HCT116 (cell line): ENCODE data around the gene LMNA. TPM values are rescaled to one million over a fixed set of nuclear protein-coding genes. Genes with fewer than 3 reads are reported as not detected.

ENCODE experiments used
- ATAC-seq: fragments of 200-7000 bp; cut with Tn5 transposase; 2 replicates; pipeline ENCODE4 v1.9.1; 2020; ENCODE audit warnings: mild to moderate bottlenecking, moderate library complexity
- BruUV-seq: library from RNA; stranded (reverse); fragments of 400-500 nt; replicated peaks from 2 replicates; lab custom pipeline; 2021; lab: Mats Ljungman, UMichigan
- CTCF ChIA-PET: fragments of 300-600 bp; sonication (Branson Sonifier 250); formaldehyde crosslinking; loops from one replicate; lab custom pipeline; 2021; ENCODE audit warnings: antibody characterized with exemption; lab: Charles Lee
- POLR2A ChIA-PET: fragments of 300-600, 350-600 bp; sonication (Branson Sonifier 250); formaldehyde crosslinking; loops from one replicate; lab custom pipeline; 2021; ENCODE audit warnings: antibody characterized with exemption; lab: Charles Lee
- RAD21 ChIA-PET, 2 experiments: fragments of 300-600 bp; sonication (Branson Sonifier 250); formaldehyde crosslinking; loops; one replicate each; lab custom pipeline; 2023; ENCODE audit warnings: low total read pairs in 2 of 2; ENCODE audit not compliant: uncharacterized antibody in 2 of 2, unreplicated experiment in 2 of 2, low non-redundant PET in 1 of 2; lab: Charles Lee
- DNase-seq: peaks from one replicate; pipeline ENCODE4 v3.0.0-alpha.2; 2010; ENCODE audit warnings: low read depth, low spot score
- H2AFZ ChIP-seq: fragments of 200-600 bp; shearing (Covaris generic), sonication (generic); 2 replicates; pipeline ENCODE4 v1.6.1; 2017; ENCODE audit warnings: low read depth, mixed run types, mixed read lengths, antibody characterized with exemption, low read length; ENCODE audit not compliant: poor library complexity, severe bottlenecking
- H3K27ac ChIP-seq: 2 replicates; pipeline ENCODE4 v1.5.1; 2012; ENCODE audit warnings: low read depth, low read length
- H3K27me3 ChIP-seq: fragments of 200-600 bp; sonication (generic); 2 replicates; pipeline ENCODE4 v1.6.1; 2016; ENCODE audit warnings: mixed run types, low read length, mixed read lengths; ENCODE audit not compliant: insufficient read depth
- H3K36me3 ChIP-seq, 2 experiments: fragments of 200-500 bp in 1 of 2; fragments of 200-600 bp in 1 of 2; sonication (Bioruptor generic) in 1 of 2; sonication (generic) in 1 of 2; 2 replicates each; pipeline versions ENCODE4 v1.5.1 to v1.6.1; 2014 to 2016; ENCODE audit warnings: low read length in 2 of 2, inconsistent platforms in 1 of 2, mixed read lengths in 1 of 2, mixed run types in 1 of 2; ENCODE audit not compliant: insufficient read depth in 2 of 2, control insufficient read depth in 1 of 2
- H3K4me1 ChIP-seq, 2 experiments: fragments of 200-600 bp in 1 of 2; sonication (generic) in 1 of 2; 2 replicates each; pipeline versions ENCODE4 v1.5.1 to v1.6.1; 2012 to 2017; ENCODE audit warnings: low read length in 2 of 2, inconsistent platforms in 1 of 2, mild to moderate bottlenecking in 1 of 2, mixed read lengths in 1 of 2, mixed run types in 1 of 2, moderate library complexity in 1 of 2; ENCODE audit not compliant: insufficient read depth in 2 of 2, control insufficient read depth in 1 of 2
- H3K4me2 ChIP-seq: fragments of 200-600 bp; sonication (generic); 2 replicates; pipeline ENCODE4 v1.6.1; 2017; ENCODE audit warnings: mixed run types, low read length, mixed read lengths
- H3K4me3 ChIP-seq, 2 experiments: fragments of 200-600 bp in 1 of 2; sonication (generic) in 1 of 2; replicated peaks in 1 of 2; 2 replicates each; pipeline ENCODE4 v1.5.1; 2011 to 2016; ENCODE audit warnings: low read length in 2 of 2, control low read depth in 1 of 2, low read depth in 1 of 2, mild to moderate bottlenecking in 1 of 2, mixed read lengths in 1 of 2, mixed run types in 1 of 2
- H3K79me2 ChIP-seq: fragments of 200-600 bp; sonication (generic); 2 replicates; pipeline ENCODE4 v1.6.1; 2017; ENCODE audit warnings: mild to moderate bottlenecking, mixed run types, low read length, moderate library complexity, mixed read lengths; ENCODE audit not compliant: insufficient read depth
- H3K9ac ChIP-seq: fragments of 200-600 bp; sonication (generic); 2 replicates; pipeline ENCODE4 v1.6.1; 2016; ENCODE audit warnings: low read length, mixed read lengths
- H3K9me2 ChIP-seq: fragments of 200-600 bp; sonication (generic), shearing (Covaris generic); 2 replicates; pipeline ENCODE4 v1.6.1; 2017; ENCODE audit warnings: mixed run types, mild to moderate bottlenecking, moderate library complexity; ENCODE audit not compliant: insufficient read depth
- H3K9me3 ChIP-seq, 2 experiments: fragments of 200-500 bp in 1 of 2; fragments of 200-600 bp in 1 of 2; sonication (Bioruptor generic) in 1 of 2; sonication (generic) in 1 of 2; 2 replicates each; pipeline ENCODE4 v1.6.1; 2014 to 2017; ENCODE audit warnings: low read length in 2 of 2, mixed read lengths in 2 of 2, inconsistent platforms in 1 of 2, low read depth in 1 of 2, mild to moderate bottlenecking in 1 of 2, mixed run types in 1 of 2, moderate library complexity in 1 of 2; ENCODE audit not compliant: control insufficient read depth in 1 of 2, insufficient read depth in 1 of 2
- H4K20me1 ChIP-seq: fragments of 200-600 bp; sonication (generic), shearing (Covaris generic); 2 replicates; pipeline ENCODE4 v1.6.1; 2017; ENCODE audit warnings: mixed run types, mild to moderate bottlenecking, moderate library complexity; ENCODE audit not compliant: insufficient read depth
- CTCF ChIP-seq, 3 experiments: fragments of 200-600 bp in 1 of 3; sonication (generic) in 1 of 3; IDR thresholded peaks in 2 of 3; conservative IDR thresholded peaks in 1 of 3; 2 replicates each; pipeline ENCODE4 v1.5.1; 2012 to 2017; ENCODE audit warnings: low read depth in 2 of 3, low read length in 2 of 3, antibody characterized with exemption in 1 of 3, borderline replicate concordance in 1 of 3, control low read depth in 1 of 3, mild to moderate bottlenecking in 1 of 3, mixed read lengths in 1 of 3, mixed run types in 1 of 3, moderate library complexity in 1 of 3; ENCODE audit not compliant: insufficient read depth in 1 of 3
- FOSL1 ChIP-seq: IDR thresholded peaks from 2 replicates; pipeline ENCODE4 v1.6.1; 2012; ENCODE audit warnings: low read depth
- MAX ChIP-seq: IDR thresholded peaks from 2 replicates; pipeline ENCODE4 v1.6.1; 2012
- REST ChIP-seq: IDR thresholded peaks from 2 replicates; pipeline ENCODE4 v1.6.1; 2012; ENCODE audit warnings: low read depth
- SP1 ChIP-seq: IDR thresholded peaks from 2 replicates; pipeline ENCODE4 v1.6.1; 2012; ENCODE audit warnings: low read depth
- SRF ChIP-seq: IDR thresholded peaks from 2 replicates; pipeline ENCODE4 v1.6.1; 2012; ENCODE audit warnings: low read depth
- ZFX ChIP-seq: fragments of 450-650 bp; IDR thresholded peaks from 2 replicates; pipeline ENCODE4 v1.6.1; 2017
- ZNF274 ChIP-seq: fragments of 200-500 bp; sonication (Bioruptor generic); IDR thresholded peaks from 2 replicates; pipeline ENCODE4 v1.6.1; 2014; ENCODE audit warnings: mild to moderate bottlenecking, low read depth, low read length, inconsistent platforms
- intact Hi-C: fragments of 100-400 bp; cut with micrococcal nuclease; formaldehyde crosslinking; loops from 2 replicates; pipeline ENCODE4 v1.10.0; 2022
- total RNA-seq: library from RNA; stranded (reverse); gene quantifications from one replicate; pipeline ENCODE4 v1.2.1, GENCODE V29; 2021; ENCODE audit not compliant: unreplicated experiment

Gene LMNA
- total RNA-seq, 1 experiment from 2014 or later = 528 TPM

GRCh38 chr1:156172696-156173470 lies 58.4 kb downstream of the LMNA start:
- CTCF ChIA-PET = no interaction called here
- Histone ChIP-seq H3K79me2 (no peaks in the 10 kb centered on the region), H3K4me1 (no peaks in the 10 kb centered on the region), H3K9me3 (no peaks in the 10 kb centered on the region), H3K27me3 (no peaks in the 10 kb centered on the region), H3K9me2 (no peaks in the 10 kb centered on the region), H4K20me1 (no peaks in the 10 kb centered on the region), H3K4me2 (no peak overlapping the region), H2AFZ (no peak overlapping the region), H3K27ac (no peak overlapping the region), H3K4me3 (no peak overlapping the region), H3K9ac (no peak overlapping the region), H3K36me3 (no peaks in the 10 kb centered on the region)
- POLR2A ChIA-PET = no interaction called here
- DNase-seq (no peak), ATAC-seq (peak; percentile 82)
- no peak for TF ChIP-seq MAX
- peak in 2 of 3 experiments; percentile 26 to 32; a peak in 3 of 6 replicates for TF ChIP-seq CTCF (IDR thresholded peaks at IDR 0.05 in 2 of 3, conservative IDR thresholded peaks at IDR 0.05 in 1 of 3; ENCODE audit: borderline replicate concordance in 1 of 3, insufficient read depth in 1 of 3, low read depth in 2 of 3, low read length in 2 of 3)
- intact Hi-C loops = no loop called here
- BruUV-seq = no TSS peak
- RAD21 ChIA-PET = no interaction called here

- no peak overlapping the region for H3K4me2 ChIP-seq
- no peaks in the 10 kb centered on the region for H3K9me3 ChIP-seq
- H3K79me2 ChIP-seq = no peaks in the 10 kb centered on the region
- ChIA-PET POLR2A (interaction anchor here (0.7 kb wide), 1 partner anchor 17 kb away, joined by 3 read pairs; the partner anchor contains the start of gene SLC25A44), CTCF (no interaction called here), RAD21 (no interaction called here)
- H3K4me1 ChIP-seq = no peaks in the 10 kb centered on the region
- no peak overlapping the region for H3K27ac ChIP-seq
- no peaks in the 10 kb centered on the region for H4K20me1 ChIP-seq
- no peak overlapping the region for H2AFZ ChIP-seq
- H3K4me3 ChIP-seq = no peak overlapping the region
- ATAC-seq = no peak
- no peak for DNase-seq
- no peak overlapping the region for H3K9ac ChIP-seq
- BruUV-seq = no TSS peak
- no peaks in the 10 kb centered on the region for H3K9me2 ChIP-seq
- intact Hi-C loops = no loop called here
- H3K27me3 ChIP-seq = no peaks in the 10 kb centered on the region
- no peaks in the 10 kb centered on the region for H3K36me3 ChIP-seq
- TF ChIP-seq ZNF274 (no peak), FOSL1 (no peak), SRF (no peak), ZFX (no peak), REST (no peak), CTCF (IDR thresholded peaks at IDR 0.05 in 2 of 3, conservative IDR thresholded peaks at IDR 0.05 in 1 of 3; ENCODE audit: borderline replicate concordance in 1 of 3, insufficient read depth in 1 of 3, low read depth in 2 of 3, low read length in 2 of 3) (no peak), SP1 (no peak)
Measured at GRCh38 chr1:156176610-156177210, 62.2 kb downstream of the LMNA start.
